Measurements from ENCODE around the gene TRAPPC13. TPM values are rescaled to one million over a fixed set of nuclear protein-coding genes. Genes with fewer than 3 reads are reported as not detected.

TRAPPC13 gene
- total RNA-seq, 1 donor from 2014 or later: 20.3 TPM

DNA sequence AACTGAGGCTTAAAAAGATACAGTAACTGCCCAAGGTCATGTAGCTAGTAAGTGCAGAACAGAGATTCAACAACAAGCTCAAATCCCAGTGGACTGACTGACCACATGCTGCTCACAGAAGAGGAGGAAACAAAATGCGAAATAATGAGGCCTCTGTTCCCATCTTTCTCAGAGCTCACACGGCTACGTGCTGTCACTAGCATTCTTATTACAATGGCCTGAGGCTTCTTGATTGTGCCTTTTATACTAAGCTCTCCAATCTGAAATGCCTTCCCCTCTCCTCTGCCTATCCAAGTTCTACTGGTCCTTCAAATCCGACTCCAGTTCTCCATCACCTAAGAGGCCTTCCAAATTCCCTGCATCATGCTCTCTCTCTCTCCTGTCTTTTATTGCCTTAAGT lies 71.1 kb downstream of the TRAPPC13 start:
- Mint-ChIP-seq H3K36me3 (ENCODE audit: low read depth, unreplicated experiment) (no peaks in the 10 kb centered on the region), H3K9me3 (ENCODE audit: unreplicated experiment) (no peaks in the 10 kb centered on the region), H3K27me3 (ENCODE audit: unreplicated experiment) (no peaks in the 10 kb centered on the region), H3K4me3 (ENCODE audit: unreplicated experiment) (no peak overlapping the region), H3K4me1 (ENCODE audit: unreplicated experiment) (no peaks in the 10 kb centered on the region), H3K27ac (ENCODE audit: unreplicated experiment) (no peak overlapping the region)
- DNase-seq (ENCODE audit: low spot score): no peak
- TF ChIP-seq, protein P1, sequence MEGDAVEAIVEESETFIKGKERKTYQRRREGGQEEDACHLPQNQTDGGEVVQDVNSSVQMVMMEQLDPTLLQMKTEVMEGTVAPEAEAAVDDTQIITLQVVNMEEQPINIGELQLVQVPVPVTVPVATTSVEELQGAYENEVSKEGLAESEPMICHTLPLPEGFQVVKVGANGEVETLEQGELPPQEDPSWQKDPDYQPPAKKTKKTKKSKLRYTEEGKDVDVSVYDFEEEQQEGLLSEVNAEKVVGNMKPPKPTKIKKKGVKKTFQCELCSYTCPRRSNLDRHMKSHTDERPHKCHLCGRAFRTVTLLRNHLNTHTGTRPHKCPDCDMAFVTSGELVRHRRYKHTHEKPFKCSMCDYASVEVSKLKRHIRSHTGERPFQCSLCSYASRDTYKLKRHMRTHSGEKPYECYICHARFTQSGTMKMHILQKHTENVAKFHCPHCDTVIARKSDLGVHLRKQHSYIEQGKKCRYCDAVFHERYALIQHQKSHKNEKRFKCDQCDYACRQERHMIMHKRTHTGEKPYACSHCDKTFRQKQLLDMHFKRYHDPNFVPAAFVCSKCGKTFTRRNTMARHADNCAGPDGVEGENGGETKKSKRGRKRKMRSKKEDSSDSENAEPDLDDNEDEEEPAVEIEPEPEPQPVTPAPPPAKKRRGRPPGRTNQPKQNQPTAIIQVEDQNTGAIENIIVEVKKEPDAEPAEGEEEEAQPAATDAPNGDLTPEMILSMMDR (IDR thresholded peaks at IDR 0.05; ENCODE audit: unreplicated experiment): no peak

DNA sequence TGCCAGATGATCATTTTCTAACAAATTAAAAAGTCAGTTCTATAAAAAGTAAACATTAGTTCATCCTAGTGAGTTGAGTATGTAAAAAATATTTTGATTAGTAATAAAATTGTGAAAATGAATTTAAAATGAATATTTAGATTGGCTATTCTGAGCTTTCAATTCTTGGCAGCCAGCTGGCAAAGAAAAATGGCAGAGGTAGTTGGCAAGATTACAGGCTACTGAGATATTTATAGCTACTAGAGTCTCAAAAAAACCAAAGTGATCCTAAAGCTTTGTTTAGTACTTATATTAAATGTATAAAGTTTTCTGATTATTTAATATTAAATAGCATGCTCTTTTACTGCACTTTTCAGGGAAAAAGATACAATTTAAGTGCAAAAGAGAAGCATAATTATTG lies 72.1 kb downstream of the TRAPPC13 start:
- Mint-ChIP-seq H3K4me3 (ENCODE audit: unreplicated experiment) (no peak overlapping the region), H3K27me3 (ENCODE audit: unreplicated experiment) (no peaks in the 10 kb centered on the region), H3K4me1 (ENCODE audit: unreplicated experiment) (no peaks in the 10 kb centered on the region), H3K9me3 (ENCODE audit: unreplicated experiment) (no peaks in the 10 kb centered on the region), H3K36me3 (ENCODE audit: low read depth, unreplicated experiment) (no peaks in the 10 kb centered on the region), H3K27ac (ENCODE audit: unreplicated experiment) (no peak overlapping the region)
- no peak for DNase-seq (ENCODE audit: low spot score)
- TF ChIP-seq, protein P1 (IDR thresholded peaks at IDR 0.05; ENCODE audit: unreplicated experiment): no peak

DNA sequence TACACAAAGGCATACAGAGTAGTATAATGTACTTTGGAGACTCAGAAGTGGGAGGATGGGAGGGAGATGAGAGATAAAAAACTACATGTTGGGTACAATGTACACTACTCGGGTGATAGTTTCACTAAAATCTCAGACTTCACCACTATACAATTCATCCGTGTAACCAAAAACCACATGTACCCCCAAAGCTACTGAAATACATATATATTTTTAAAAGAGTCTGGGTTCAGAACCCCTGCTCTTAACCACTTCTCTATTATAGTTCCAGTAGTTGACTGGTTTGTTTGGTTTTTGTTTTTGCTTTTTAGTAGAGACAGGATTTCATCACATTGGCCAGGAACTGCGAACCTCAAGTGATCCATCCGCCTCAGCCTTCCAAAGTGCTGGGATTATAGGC lies 74.5 kb downstream of the TRAPPC13 start:
- H3K27me3 Mint-ChIP-seq (ENCODE audit: unreplicated experiment): no peaks in the 10 kb centered on the region
- no peaks in the 10 kb centered on the region for H3K9me3 Mint-ChIP-seq (ENCODE audit: unreplicated experiment)
- DNase-seq (ENCODE audit: low spot score): no peak
- no peak overlapping the region for H3K27ac Mint-ChIP-seq (ENCODE audit: unreplicated experiment)
- TF ChIP-seq, protein P1 (IDR thresholded peaks at IDR 0.05; ENCODE audit: unreplicated experiment): no peak
- H3K36me3 Mint-ChIP-seq (ENCODE audit: low read depth, unreplicated experiment): no peaks in the 10 kb centered on the region
- no peak overlapping the region for H3K4me3 Mint-ChIP-seq (ENCODE audit: unreplicated experiment)
- H3K4me1 Mint-ChIP-seq (ENCODE audit: unreplicated experiment): no peaks in the 10 kb centered on the region

DNA sequence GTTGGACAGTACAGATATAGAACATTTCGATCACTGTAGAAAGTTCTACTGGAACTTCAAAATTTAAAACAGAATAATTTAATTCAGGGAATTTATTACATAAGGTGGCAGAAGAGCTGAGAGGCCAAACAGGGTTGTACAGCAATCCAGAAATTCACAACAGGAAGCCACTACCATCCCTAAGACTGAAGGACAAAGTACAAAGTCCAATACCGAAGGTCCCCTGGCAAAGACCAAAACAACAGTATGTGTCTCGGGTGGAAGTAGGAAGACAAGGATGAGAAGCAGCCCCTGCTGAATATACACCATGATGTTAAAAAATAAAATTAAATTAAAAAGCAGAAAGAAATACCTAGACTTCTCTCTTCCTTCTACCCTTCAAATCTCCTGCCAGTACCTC lies 77.2 kb downstream of the TRAPPC13 start:
- Mint-ChIP-seq H3K4me3 (ENCODE audit: unreplicated experiment) (no peak overlapping the region), H3K4me1 (ENCODE audit: unreplicated experiment) (no peaks in the 10 kb centered on the region), H3K27ac (ENCODE audit: unreplicated experiment) (no peak overlapping the region), H3K36me3 (ENCODE audit: low read depth, unreplicated experiment) (peaks cover 4% of the 10 kb centered on the region), H3K9me3 (ENCODE audit: unreplicated experiment) (no peaks in the 10 kb centered on the region), H3K27me3 (ENCODE audit: unreplicated experiment) (no peaks in the 10 kb centered on the region)
- TF ChIP-seq, protein P1 (IDR thresholded peaks at IDR 0.05; ENCODE audit: unreplicated experiment): no peak
- DNase-seq (ENCODE audit: low spot score): no peak

DNA sequence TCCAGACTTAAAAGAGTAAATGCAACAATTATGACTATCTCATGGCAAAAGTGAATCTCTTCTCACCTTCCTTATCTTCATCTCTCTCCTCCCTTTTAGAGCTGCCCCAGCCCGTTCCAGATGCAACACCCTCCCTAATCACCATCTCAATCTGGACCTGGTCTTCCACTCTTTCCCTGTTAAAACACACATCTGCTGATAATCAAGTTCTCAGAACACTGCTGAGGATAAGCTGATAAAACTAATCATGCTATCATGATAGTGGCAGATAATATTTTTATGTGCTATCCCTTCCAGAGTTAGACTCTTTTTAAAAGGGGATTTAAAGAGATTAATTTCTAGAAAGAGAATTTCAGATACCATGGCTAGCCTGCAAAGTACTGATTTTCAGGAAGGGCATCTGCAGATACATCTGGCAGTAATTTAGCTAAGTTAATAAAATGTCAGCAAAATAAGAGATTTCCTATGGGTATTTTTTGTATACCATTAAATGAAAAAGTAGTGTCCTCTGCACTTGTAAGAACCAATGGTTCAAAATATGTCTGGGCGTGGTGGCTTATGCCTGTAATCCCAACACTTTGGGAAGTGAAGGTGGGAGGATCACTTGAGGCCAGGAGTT lies 79.9 kb downstream of the TRAPPC13 start:
- Mint-ChIP-seq H3K27ac (ENCODE audit: unreplicated experiment) (no peak overlapping the region), H3K36me3 (ENCODE audit: low read depth, unreplicated experiment) (peaks cover 4% of the 10 kb centered on the region), H3K4me3 (ENCODE audit: unreplicated experiment) (no peak overlapping the region), H3K4me1 (ENCODE audit: unreplicated experiment) (no peaks in the 10 kb centered on the region), H3K9me3 (ENCODE audit: unreplicated experiment) (no peaks in the 10 kb centered on the region), H3K27me3 (ENCODE audit: unreplicated experiment) (no peaks in the 10 kb centered on the region)
- no peak for DNase-seq (ENCODE audit: low spot score)
- TF ChIP-seq, protein P1 (IDR thresholded peaks at IDR 0.05; ENCODE audit: unreplicated experiment): no peak

Data from endothelial cell (in vitro differentiated cells).